Stimulated activated CD8-positive, alpha-beta memory T cell treated with anti-CD3 and anti-CD28 coated beads, Interleukin-4, amount 100 ng/mL, for 4 hours (primary cell): ENCODE data around the gene ACAD8.

ENCODE experiments used
- DNase-seq, 2 donors: peaks; one replicate each; pipeline ENCODE4 v3.0.0-alpha.2; 2020; ENCODE audit warnings: low read depth in 2 of 2, low spot score in 1 of 2

The ACAD8 gene

DNA sequence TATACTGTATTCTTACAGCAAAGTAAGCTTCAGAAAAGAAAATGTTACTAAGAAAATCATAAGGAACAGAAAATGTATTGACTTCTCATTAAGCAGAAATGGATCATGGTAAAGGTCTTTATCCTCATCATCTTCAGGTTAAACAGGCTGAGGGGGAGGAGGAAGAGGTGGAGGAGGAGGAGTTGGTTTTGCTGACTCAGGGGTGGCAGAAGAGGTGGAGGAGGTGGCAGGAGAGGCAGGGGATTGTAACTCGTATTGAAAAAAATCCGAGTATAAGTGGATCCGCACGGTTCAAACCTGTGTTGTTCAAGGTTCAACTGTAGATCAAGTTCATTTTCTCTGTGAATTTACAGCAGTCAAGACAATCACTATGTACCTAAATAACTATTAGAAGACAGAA, 35.8 kb downstream of the ACAD8 start:
- no peak for DNase-seq

DNA sequence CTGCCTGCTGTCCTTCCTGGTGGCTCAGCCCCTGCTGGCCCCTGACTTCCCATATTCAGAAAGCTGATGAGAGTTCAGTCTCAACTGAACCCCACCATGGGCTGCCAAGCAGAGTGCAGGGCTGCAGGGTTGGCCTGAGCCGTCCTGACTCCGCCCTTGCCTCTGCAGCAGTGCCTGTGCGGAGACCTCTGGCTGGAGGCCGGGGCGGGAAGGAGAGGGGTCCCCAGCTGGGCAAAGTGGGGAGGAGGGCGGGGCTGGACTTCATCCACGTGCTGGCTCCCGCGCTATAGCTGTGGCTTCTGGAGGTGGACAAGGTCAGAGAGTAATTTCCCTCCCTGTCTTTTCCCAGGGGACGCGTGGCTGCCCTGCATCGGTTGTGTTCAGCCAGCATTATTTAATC, 36.4 kb downstream of the ACAD8 start:
- no peak for DNase-seq

DNA sequence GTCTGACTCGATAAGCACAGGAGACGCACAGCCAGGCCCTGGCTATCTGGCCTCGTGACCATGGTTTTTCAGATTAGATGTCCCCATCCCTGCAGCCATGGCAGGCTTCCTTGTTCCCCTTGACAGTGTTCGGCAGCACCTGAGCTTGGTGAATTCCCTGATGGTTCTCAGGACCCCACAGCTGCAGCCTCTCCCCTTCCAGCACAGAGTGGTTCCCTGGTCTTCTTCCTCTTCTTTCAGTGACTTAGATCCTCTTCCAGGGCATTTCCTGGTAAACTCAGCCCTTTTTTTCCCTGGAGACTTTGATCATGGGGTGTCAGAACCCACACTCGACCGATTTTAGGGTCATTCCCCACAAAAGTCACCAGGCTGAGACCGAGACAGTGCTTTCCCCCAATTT, 37.3 kb downstream of the ACAD8 start:
- DNase-seq: no peak

DNA sequence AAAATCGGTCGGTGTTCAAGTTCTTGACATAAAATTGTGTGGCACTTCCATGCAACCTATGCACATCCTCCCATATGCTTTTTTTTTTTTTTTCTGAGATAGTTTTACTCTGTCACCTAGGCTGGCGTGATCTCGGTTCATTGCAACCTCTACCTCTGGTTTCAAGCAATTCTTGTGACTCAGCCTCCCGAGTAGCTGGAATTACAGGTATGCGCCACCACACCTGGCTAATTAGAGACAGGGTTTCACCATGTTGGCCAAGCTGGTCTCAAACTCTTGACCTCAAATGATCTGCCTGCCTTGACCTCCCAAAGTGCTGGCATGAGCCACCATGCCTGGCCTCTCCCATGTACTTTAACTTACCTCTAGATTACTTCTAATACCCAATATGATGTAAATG, 37.8 kb downstream of the ACAD8 start:
- DNase-seq: no peak

DNA sequence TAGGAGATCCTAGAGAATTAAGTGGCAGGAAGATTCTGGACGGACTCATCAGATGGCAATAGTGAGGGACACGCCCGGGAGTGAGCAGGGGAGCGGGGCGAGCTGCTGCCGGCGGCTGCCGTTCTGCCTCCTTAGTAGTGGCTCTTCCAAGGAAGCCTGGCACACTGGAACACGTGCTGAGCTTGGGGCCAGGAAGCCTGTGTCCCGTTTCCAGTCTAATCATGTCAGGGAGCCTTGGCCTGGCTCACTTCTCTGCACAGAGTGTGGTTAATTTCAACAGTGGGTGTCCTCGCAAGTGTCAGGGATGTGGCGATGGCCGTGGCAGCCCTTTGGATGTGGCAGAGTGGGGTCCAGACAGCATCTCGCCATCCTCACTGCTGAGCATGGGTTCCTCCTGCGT, 39.3 kb downstream of the ACAD8 start:
- DNase-seq: no peak

DNA sequence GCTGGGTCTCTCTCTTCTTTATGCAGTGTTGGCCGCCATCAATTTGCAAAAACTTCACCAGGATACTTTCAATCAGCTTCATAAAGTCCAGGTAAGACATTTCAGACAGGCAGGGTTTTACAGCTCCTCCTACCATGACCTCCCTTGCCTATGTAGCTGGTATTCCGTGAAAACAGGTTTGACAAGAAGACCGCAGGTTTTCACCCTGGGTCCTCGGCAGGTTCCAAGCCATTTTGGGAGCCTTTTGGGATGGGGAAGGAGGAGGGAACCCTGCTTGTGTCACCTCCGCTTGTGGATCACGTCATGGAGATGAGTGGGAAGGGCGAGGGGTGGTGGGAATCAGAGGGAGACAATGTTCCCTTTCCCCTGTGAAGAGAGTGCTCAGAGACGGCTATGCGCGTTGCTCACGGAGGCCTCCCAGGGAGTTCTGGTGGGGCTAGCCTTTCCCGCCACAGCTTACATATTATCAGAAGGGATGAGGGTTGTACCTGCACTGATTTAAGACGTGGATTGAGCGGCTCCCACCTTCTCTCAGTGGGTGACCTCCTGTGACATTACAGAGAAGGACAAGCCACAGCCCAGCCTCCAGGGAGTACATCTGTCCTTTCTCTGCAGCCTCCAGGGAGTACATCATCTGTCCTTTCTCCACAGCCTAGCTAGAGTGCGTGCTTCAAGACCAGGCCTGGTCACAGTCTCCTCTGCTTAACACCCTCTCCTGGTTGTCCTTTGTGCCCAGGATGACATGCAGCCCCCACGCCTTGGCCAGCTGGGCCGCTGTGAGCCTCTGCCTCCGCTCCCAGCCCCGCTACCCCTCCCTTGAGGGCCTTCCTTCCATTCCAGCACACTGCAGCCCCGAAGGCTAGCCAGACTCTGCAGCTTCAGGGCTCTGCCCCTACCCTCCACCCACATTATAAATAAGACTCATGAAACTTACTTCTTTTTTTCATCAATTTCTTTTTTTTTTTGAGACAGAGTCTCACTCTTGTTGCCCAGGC, 40.0 kb downstream of the ACAD8 start:
- DNase-seq: no peak

DNA sequence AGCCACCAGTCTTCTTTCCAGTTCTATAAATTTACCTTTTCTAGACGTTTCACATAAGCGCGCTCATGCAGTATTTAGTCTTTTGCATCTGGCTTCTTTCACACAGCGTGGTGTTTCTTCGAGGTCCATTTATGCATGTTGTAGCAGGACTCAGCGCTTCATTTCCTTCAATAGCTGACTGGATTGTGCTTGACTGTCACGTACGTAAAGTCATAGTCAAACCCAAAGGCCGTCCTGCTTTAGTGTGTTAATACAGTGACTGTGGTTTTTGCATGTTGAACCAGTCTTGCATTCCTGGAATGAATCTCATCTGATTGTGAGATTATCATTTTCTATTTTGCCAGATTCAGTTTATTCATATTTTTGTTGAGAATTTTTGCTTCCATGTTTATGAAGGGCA, 41.3 kb downstream of the ACAD8 start:
- no peak for DNase-seq

DNA sequence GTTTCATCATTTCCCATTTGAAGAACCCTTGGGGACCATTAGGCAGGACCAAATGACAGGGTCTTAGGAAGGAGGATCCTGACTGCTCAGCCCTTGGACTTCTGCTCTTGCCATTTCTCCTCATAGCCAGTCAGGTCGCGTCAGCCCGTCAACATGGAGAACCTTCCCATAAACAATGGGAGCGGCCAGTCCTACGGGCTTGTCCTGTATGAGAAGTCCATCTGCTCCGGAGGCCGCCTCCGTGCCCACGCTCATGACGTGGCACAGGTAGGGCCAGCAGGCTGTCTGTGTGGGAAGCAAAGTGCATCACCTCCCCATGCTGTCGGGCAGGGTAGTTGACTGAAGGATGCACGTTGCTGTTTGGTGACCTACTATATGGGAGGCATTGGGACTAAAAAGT, 58.9 kb downstream of the ACAD8 start:
- DNase-seq: no peak

DNA sequence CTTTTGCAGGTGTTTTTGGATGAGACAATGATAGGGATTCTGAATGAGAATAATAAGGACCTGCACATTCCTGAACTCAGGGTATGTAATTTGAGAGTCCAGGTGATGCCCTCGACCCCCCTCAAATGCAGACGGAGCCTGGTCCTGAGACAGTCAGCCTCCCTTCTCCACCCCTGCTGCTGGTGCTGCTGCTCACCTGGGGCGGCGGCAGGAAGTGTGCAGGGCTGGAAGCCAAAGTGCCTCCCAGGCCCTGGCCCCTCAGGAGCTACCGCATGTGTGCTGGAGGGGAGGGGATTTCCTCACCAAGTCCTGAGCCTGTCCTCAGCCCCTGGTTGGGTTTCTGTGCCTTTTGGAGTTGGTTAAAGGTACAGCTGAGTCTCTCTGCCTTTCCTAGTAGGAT, 59.4 kb downstream of the ACAD8 start:
- no peak for DNase-seq

DNA sequence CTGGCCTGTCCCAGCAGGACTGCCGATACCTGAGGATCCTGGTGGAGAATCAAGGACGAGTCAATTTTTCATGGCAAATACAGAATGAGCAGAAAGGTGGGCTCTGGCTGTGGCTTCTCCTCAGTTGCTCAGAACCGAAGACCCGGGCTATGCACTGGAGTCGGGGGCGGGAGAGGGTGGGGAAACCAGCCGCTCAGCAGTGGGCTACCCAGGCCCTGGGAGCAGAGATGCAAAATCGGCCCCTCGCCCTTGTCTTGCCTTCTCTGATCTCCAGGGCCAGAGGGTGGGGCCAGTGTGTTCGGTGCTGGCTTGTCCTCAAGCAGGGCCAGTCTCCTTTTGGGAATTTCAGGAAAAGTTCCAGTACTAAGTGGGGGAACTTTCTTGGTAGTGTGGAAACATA, 60.0 kb downstream of the ACAD8 start:
- no peak for DNase-seq

DNA sequence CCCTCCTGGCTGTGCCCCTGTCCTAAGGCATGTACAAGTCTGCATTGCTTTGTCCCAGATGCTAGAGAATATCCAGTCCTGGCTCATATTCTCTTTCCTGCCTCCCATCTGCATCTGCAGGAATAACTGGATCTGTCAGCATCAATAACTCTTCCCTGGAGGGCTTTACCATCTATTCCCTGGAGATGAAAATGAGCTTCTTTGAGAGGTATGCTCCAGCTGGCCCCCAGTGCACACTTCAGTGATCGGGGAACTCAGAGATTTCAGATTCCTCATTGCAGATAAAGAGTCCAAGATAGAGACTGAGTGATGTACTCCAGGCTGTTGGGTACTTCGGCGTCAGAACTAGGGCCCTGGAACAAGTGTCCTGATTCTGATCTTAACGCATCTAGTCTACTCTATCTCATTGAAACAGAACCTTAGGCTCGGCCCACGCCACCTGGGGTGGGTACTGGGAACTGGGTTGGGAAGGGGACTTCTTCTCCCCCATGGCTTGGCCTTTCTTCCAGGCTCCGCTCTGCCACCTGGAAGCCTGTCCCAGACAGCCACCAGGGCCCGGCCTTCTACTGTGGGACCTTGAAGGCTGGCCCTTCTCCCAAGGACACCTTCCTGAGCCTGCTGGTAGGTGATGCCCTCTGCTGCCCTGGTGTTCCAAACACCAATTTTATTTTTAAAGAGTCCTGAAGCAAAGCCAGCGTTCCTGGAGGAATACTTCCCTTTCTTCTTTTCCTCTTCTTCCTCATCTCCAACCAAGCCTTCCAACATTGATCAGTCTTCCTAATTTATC, 60.6 kb downstream of the ACAD8 start:
- DNase-seq: no peak
